ENCODE data around the gene GRAP.

The GRAP gene

GRCh38 chr17:19016881-19017280 is 29.9 kb downstream of the GRAP start:
- no peak overlapping the region for H3K27ac ChIP-seq
- TF ChIP-seq FOXP2 (optimal IDR thresholded peaks at IDR 0.05; ENCODE audit: control extremely low read depth, extremely low read length, insufficient read depth) = no peak
- TF ChIP-seq EZH2 (IDR thresholded peaks at IDR 0.05) = no peak
- TF ChIP-seq POLR2AphosphoS5 (IDR thresholded peaks at IDR 0.05; ENCODE audit: borderline replicate concordance, low read depth, low read length) = no peak
- H3K4me3 ChIP-seq = no peak overlapping the region
- H3K36me3 ChIP-seq (ENCODE audit: insufficient read depth, low read length) = no peaks in the 10 kb centered on the region
- H3K9me3 ChIP-seq (ENCODE audit: low read depth, low read length) = no peaks in the 10 kb centered on the region
- no peak for DNase-seq (ENCODE audit: low read depth, low spot score)
- no peak overlapping the region for H3K9ac ChIP-seq (ENCODE audit: insufficient read length)

GRCh38 chr17:19016297-19016696 is 30.5 kb downstream of the GRAP start:
- DNase-seq (ENCODE audit: low read depth, low spot score) = no peak
- Histone ChIP-seq H3K27ac (no peak overlapping the region), H3K9ac (ENCODE audit: insufficient read length) (no peak overlapping the region), H3K4me3 (no peak overlapping the region), H3K9me3 (ENCODE audit: low read depth, low read length) (no peaks in the 10 kb centered on the region), H3K36me3 (ENCODE audit: insufficient read depth, low read length) (no peaks in the 10 kb centered on the region)
- TF ChIP-seq EZH2 (IDR thresholded peaks at IDR 0.05) (no peak), POLR2AphosphoS5 (IDR thresholded peaks at IDR 0.05; ENCODE audit: borderline replicate concordance, low read depth, low read length) (no peak), FOXP2 (optimal IDR thresholded peaks at IDR 0.05; ENCODE audit: control extremely low read depth, extremely low read length, insufficient read depth) (no peak)

GRCh38 chr17:19015428-19015827 is 31.3 kb downstream of the GRAP start:
- Histone ChIP-seq H3K4me3 (no peak overlapping the region), H3K36me3 (ENCODE audit: insufficient read depth, low read length) (no peaks in the 10 kb centered on the region), H3K9ac (ENCODE audit: insufficient read length) (no peak overlapping the region), H3K9me3 (ENCODE audit: low read depth, low read length) (no peaks in the 10 kb centered on the region), H3K27ac (no peak overlapping the region)
- TF ChIP-seq EZH2 (IDR thresholded peaks at IDR 0.05) = no peak
- no peak for TF ChIP-seq POLR2AphosphoS5 (IDR thresholded peaks at IDR 0.05; ENCODE audit: borderline replicate concordance, low read depth, low read length)
- no peak for TF ChIP-seq FOXP2 (optimal IDR thresholded peaks at IDR 0.05; ENCODE audit: control extremely low read depth, extremely low read length, insufficient read depth)
- DNase-seq (ENCODE audit: low read depth, low spot score) = no peak

- DNase-seq (ENCODE audit: low read depth, low spot score) = no peak
- no peak overlapping the region for H3K27ac ChIP-seq
- H3K9me3 ChIP-seq (ENCODE audit: low read depth, low read length) = no peaks in the 10 kb centered on the region
- no peak overlapping the region for H3K9ac ChIP-seq (ENCODE audit: insufficient read length)
- no peak overlapping the region for H3K4me3 ChIP-seq
- H3K36me3 ChIP-seq (ENCODE audit: insufficient read depth, low read length) = no peaks in the 10 kb centered on the region
- TF ChIP-seq POLR2AphosphoS5 (IDR thresholded peaks at IDR 0.05; ENCODE audit: borderline replicate concordance, low read depth, low read length) (no peak), EZH2 (IDR thresholded peaks at IDR 0.05) (no peak), FOXP2 (optimal IDR thresholded peaks at IDR 0.05; ENCODE audit: control extremely low read depth, extremely low read length, insufficient read depth) (no peak)
Observed at GRCh38 chr17:19014628-19015215, 32.0 kb downstream of the GRAP start.

GRCh38 chr17:19013806-19014627 is 32.7 kb downstream of the GRAP start:
- no peaks in the 10 kb centered on the region for H3K36me3 ChIP-seq (ENCODE audit: insufficient read depth, low read length)
- no peak overlapping the region for H3K4me3 ChIP-seq
- TF ChIP-seq POLR2AphosphoS5 (IDR thresholded peaks at IDR 0.05; ENCODE audit: borderline replicate concordance, low read depth, low read length) (no peak), FOXP2 (optimal IDR thresholded peaks at IDR 0.05; ENCODE audit: control extremely low read depth, extremely low read length, insufficient read depth) (no peak), EZH2 (IDR thresholded peaks at IDR 0.05) (no peak)
- H3K9ac ChIP-seq (ENCODE audit: insufficient read length) = no peak overlapping the region
- no peak overlapping the region for H3K27ac ChIP-seq
- no peaks in the 10 kb centered on the region for H3K9me3 ChIP-seq (ENCODE audit: low read depth, low read length)
- DNase-seq (ENCODE audit: low read depth, low spot score) = no peak

GRCh38 chr17:19013226-19013625 is 33.5 kb downstream of the GRAP start:
- no peak for TF ChIP-seq FOXP2 (optimal IDR thresholded peaks at IDR 0.05; ENCODE audit: control extremely low read depth, extremely low read length, insufficient read depth)
- TF ChIP-seq EZH2 (IDR thresholded peaks at IDR 0.05) = no peak
- TF ChIP-seq POLR2AphosphoS5 (IDR thresholded peaks at IDR 0.05; ENCODE audit: borderline replicate concordance, low read depth, low read length) = no peak
- DNase-seq (ENCODE audit: low read depth, low spot score) = no peak
- Histone ChIP-seq H3K9me3 (ENCODE audit: low read depth, low read length) (no peaks in the 10 kb centered on the region), H3K27ac (no peak overlapping the region), H3K4me3 (no peak overlapping the region), H3K36me3 (ENCODE audit: insufficient read depth, low read length) (no peaks in the 10 kb centered on the region), H3K9ac (ENCODE audit: insufficient read length) (no peak overlapping the region)

GRCh38 chr17:19012171-19013080 is 34.3 kb downstream of the GRAP start:
- Histone ChIP-seq H3K9me3 (ENCODE audit: low read depth, low read length) (no peaks in the 10 kb centered on the region), H3K36me3 (ENCODE audit: insufficient read depth, low read length) (no peaks in the 10 kb centered on the region), H3K4me3 (no peak overlapping the region), H3K27ac (no peak overlapping the region), H3K9ac (ENCODE audit: insufficient read length) (no peak overlapping the region)
- DNase-seq (ENCODE audit: low read depth, low spot score) = no peak
- TF ChIP-seq POLR2AphosphoS5 (IDR thresholded peaks at IDR 0.05; ENCODE audit: borderline replicate concordance, low read depth, low read length) (no peak), EZH2 (IDR thresholded peaks at IDR 0.05) (no peak), FOXP2 (optimal IDR thresholded peaks at IDR 0.05; ENCODE audit: control extremely low read depth, extremely low read length, insufficient read depth) (no peak)

- H3K36me3 ChIP-seq (ENCODE audit: insufficient read depth, low read length) = no peaks in the 10 kb centered on the region
- DNase-seq (ENCODE audit: low read depth, low spot score) = no peak
- H3K27ac ChIP-seq = no peak overlapping the region
- H3K9ac ChIP-seq (ENCODE audit: insufficient read length) = no peak overlapping the region
- TF ChIP-seq EZH2 (IDR thresholded peaks at IDR 0.05) = no peak
- no peak for TF ChIP-seq FOXP2 (optimal IDR thresholded peaks at IDR 0.05; ENCODE audit: control extremely low read depth, extremely low read length, insufficient read depth)
- no peak for TF ChIP-seq POLR2AphosphoS5 (IDR thresholded peaks at IDR 0.05; ENCODE audit: borderline replicate concordance, low read depth, low read length)
- no peaks in the 10 kb centered on the region for H3K9me3 ChIP-seq (ENCODE audit: low read depth, low read length)
- no peak overlapping the region for H3K4me3 ChIP-seq
Observed at GRCh38 chr17:19011581-19011980, 35.2 kb downstream of the GRAP start.

Data from SK-N-MC (cell line).